ENCODE results near the gene CCR7. TPM values are rescaled to one million over a fixed set of nuclear protein-coding genes. Genes with fewer than 3 reads are reported as not detected.

The CCR7 gene
- total RNA-seq, 1 donor from 2014 or later: not detected

DNA sequence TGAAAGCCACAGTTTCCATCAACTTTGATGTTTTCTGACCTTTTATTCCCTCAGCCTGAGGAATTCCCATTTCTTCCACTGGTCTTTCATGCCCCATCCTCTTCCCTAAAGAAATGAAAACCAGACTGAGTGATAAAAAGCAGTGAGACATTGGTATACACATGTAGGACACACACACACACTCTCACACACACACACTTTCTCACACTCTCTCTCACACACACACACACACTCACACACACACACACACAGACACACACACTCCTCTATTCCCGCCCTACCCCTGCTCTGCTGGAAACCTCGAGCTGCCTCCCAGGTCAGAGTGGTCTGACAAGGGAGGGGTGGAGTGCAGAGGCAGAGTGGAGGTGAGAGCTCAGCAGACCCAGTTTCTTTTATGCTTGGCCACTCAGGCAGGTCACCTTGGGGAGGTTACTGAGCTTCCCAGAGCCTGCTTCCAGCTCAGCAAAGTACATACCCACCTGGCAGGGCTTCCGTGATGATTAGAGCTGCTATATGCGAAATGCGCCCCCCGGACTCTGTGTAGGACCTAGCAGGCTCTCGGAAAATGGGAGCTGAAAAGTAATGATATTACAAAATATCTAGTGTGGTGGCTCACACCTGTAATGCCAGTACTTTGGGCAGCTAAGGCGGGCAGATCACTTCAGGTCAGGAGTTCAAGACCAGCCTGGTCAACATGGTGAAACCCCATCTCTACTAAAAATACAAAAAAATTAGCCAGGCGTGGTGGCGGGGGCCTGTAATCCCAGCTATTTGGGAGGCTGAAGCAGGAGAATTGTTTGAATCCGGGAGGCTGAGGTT is 30.7 kb downstream of the CCR7 start:
- no peak for DNase-seq

DNA sequence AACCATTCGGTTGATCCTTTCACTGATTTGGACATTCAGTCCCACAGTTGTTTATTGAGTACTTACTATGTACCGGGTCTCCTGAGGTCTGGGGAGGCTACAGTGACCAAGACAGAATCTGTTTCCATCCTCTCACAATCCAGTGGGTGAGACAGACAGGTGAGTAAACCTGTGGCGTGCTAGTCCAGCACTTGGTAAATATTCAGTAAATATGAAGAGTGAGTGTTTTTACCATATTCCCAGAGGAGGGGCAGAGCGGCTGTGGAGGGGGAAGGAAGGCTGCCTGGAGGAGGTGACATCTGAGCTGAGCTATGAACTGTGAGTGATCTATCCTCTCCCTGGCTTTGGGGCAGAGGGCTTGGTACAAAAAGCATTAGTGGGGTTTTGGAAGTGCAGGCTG is 31.4 kb downstream of the CCR7 start:
- DNase-seq: no peak

- DNase-seq: no peak
These were observed 32.6 kb downstream of the CCR7 start for GRCh38 chr17:40532520-40533253.

DNA sequence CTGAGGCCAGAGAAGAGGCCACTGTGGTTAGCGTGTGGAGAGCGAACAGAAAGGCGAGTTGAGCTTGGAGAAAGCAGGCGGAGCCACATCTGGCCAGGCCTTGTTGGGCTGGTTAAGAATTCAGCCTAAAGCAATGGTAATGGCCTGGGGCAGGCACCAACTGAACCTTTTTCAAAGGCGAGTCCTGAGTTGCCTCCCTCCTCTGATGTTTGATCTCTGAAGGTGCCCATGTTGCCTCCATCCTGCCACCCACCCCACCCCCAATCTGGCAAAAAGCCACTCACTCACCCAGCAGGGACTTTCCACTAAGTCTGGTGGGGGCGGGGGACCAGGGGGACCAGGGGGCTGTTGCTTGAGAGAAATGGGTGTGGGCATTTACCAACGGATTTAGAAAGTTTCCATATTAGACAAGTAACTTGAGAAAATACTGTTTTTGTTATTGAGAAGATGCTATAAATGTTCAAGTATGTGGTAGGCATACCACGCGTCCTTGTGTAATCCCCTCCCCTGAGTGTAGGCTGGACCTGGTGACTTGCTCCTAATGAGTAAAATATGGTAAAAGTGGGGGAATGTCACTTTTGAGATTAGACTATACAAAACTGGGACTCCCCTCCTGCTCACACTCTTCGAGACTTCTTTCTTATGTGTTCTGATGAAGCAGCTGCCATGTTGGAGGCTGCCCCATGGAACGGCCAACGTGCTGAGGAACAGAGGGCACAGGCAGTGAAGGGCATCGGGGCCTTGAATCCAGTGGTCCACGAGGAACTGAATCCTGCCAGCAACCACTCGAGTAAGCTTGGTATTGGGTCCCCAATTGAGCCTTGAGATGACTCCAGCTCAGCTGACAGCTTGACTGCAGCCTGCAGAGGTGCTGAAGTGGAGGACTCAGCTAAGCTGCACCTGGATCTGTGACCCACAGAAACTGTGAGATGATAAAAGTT is 34.0 kb downstream of the CCR7 start:
- no peak for DNase-seq

GRCh38 chr17:40530531-40530994 is 34.7 kb downstream of the CCR7 start:
- no peak for DNase-seq

DNA sequence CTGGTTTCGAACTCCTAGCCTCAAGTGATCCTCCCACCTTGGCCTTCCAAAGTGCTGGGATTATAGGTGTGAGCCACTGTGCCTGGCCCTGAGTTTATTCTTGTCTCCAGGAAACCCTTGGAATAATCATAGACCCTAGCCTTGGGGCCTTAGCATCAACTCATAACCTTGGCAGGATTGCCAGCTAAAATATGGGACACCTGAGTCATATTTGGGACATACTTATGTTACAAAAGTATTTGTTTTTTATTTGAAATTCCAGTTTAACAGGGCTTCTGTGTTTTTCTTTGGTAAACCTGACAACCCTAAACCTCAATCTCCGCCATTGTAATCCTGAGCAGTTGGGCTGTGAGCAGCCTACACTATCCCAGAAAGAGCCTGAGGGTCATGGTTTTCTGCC is 35.3 kb downstream of the CCR7 start:
- no peak for DNase-seq

DNA sequence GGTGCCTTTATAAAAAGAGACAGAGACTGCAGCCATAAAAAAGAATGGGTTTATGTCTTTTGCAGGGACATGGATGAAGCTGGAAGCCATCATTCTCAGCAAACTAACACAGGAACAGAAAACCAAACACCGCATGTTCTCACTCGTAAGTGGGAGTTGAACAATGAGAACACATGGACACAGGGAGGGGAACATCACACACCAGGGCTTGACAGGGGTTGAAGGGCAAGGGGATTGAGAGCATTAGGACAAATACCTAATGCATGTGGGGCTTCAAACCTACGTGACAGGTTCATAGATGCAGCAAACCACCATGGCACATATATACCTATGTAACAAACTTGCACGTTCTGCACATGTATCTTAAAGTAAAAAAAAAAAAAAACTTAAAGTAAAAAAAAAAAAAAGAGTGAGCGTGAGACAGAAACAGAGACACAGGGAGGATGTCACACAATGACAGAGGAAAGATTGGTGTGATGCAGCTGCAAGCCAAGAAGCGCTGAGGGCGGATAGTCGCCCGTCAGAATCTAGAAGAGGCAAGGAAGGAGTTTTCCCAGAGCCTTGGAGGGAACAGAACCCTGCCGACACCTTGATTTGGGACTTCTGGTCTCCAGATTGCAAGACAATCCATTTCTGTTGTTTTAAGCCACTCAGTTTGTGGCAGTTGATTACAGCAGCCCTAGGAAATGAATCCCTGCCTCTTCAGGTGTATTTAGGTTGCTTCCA is 36.4 kb downstream of the CCR7 start:
- no peak for DNase-seq

- no peak for DNase-seq
These were observed 38.6 kb downstream of the CCR7 start for GRCh38 chr17:40526668-40527067.

DNA sequence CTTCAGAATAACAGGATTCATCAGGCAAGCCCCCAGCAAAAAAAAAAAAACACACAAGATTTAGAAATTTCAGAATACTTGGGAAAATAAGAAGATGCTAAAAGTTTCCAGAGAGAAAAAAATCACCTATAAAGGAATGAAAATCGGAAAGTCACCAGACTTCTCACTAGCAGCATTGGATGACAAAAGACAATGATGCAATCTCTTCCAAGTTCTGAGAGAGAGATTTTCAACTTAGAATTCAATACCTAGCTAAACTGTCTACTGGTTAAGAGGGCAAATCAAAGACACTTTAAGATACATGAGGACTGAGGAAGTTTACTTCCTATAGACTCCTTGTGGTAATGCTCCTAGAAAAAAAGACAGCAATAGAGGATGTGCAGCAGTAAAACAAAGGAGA is 40.0 kb downstream of the CCR7 start:
- no peak for DNase-seq

DNA sequence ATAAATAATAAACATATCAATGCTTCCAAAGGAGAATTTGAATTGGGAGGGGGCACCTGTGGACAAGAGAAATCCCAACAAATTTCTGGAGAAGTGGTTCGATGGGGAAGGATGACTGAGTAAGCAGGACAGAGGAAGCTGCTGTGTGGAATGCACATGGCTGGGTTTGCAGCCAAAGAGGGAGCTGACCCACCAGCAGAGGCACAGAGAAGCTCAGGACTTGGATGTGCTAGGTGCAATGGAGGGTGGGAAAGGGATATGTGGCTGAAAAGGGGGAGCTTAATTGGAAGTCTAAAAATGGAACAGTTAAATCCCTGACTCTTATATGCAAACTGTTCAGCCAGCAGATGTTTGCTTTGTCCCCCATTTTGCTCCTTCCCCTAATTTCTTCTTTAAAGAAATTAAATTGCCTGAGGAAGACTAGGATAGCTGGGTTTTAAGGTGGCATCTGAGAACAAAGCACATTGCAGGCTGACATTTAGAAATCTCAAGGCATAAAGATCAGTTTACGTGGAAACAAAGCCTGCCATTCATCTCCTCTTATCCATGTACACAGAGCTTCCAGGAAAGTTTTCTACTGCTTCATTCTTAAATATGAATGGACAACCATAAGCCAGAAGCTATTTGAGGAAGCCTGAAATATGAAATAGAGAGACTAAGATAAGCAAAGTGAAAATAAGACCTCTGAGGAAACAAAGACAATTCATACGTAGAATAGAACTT is 40.9 kb downstream of the CCR7 start:
- DNase-seq: no peak

GRCh38 chr17:40522961-40523310 is 42.3 kb downstream of the CCR7 start:
- no peak for DNase-seq

GRCh38 chr17:40522250-40522960 is 42.9 kb downstream of the CCR7 start:
- DNase-seq: no peak

DNA sequence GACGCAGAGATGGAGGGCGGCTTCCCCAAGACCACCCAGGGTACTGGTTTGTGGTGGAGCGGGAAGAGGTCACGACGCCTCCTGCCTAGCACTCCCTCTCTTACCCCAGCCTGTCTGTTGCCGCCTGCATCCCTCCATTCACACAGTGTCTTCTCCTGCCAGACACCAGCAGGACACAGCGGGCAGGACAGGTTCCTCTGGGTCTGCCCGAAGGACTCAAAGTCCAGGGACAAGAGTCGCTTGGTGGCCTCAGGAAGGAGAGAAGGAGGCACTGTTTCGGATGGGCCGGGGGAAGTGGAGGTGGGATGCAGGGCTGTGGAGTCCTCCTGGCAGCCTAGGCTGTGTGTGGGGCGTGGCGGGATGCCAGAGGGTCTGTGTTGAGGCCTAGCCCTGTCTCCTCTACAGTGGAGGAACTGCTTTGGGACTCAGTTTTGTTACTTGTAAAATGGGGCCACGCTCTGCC is 44.2 kb downstream of the CCR7 start:
- DNase-seq: no peak

- DNase-seq: no peak
These were observed 46.0 kb downstream of the CCR7 start for GRCh38 chr17:40519089-40519775.

DNA sequence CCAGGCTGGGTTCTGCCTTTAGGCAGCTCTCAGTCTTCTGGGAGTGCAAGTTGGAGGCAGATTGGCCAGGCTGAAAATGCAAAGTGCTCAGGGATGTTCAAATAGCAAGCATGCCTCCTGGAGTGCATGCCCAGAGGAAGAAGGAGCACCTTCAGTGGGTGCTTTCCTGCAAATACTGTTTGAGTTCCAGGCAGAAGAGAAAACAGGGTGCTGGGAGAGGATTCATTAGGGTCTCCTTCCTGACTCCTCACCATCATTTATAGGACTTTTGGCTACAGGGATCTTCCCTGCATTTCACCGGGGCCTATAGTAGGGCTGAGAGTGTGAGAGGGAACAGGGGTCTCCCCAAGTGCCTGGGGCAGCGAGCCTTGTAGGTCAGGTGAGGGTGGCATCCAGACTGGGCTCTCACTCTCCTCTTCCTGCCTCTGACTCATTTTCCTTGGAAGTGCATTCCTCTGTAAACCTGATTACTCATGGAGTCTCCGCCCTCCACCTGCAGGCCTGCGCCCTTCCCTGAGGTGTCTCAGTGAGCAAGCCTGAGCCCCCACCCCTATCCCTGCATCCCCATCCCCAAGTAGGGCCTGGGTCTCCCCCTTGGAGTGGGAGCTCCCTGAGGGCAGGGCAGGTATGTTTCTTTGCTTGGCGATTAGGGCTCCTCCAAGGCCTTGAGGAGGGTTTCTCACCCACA is 46.7 kb downstream of the CCR7 start:
- DNase-seq: no peak

DNA sequence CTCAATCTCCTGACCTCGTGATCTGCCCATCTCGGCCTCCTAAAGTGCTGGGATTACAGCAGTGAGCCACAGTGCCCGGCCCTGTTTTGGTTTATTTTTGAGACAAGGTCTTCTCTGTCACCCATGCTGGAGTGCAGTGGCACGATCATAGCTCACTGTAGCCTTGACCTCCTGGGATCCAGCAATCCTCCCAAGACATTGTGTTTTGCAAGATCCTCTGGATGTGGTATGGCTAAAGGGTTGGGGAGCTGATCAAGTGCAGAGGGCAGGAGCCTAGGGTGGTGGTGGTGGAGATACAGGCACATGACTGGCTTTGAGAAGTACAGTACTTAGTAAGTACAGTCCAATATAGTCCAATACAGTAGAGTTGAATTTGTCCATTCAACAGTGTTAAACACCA is 47.3 kb downstream of the CCR7 start:
- DNase-seq: no peak

DNA sequence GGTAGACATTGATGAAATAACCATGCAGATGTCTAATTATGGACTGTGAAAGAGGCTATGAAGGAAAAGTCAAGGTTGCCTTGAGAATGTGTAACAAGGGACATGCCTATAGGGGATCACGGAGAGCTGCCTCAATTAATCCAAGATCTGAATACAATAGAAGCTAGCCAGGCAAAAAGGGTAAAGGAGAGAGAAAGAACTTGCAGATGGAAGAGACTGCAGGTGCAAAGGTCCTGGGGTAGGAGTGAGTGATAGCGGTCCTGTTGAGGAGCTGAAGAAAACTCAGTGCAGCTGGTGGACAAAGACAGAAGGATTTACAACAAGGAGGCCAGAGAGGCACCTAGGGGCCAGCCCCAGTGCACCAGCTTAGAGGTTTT is 48.0 kb downstream of the CCR7 start:
- DNase-seq: no peak

DNA sequence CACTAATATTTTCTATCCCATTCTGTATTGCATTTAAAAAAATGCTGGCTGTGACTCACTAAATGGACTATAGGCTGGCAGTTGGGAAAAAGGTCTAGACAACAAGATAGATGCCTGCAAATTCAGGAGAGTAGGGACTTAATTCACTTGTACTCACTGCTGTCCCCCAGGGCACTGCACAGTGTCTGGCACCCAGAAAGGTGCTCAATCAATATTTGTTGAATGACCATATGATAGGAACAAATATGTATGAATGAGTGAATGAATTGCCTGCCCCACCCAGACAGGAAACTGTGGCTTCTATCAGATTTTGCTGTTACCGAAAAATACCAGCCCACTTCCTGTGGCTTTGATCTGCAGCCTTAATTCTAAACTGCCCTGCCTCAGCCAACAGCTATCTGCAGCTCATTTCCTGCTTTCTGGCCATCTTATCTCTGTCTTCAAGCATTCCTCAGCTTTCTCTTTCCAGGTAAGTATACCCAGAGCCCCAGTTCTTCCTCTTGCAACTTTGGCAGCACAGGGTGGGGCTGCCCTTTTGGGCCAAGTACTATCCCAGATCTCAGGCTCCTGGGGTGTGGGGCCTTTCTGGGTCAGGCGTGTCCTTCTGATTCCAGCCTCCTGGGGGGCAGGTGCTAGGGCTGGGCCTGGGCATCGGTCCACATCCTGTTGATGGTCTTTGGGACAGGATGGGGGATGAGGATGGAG is 48.5 kb downstream of the CCR7 start:
- DNase-seq: no peak

All from occipital lobe (tissue), 2 donors.